GM23338 (cell line): ENCODE measurements around the gene TNFAIP3.

Source experiments
- CREB1 ChIP-seq: fragments of 250-450 bp; sonication (Bioruptor Pico); IDR thresholded peaks from 2 replicates; pipeline ENCODE4 v1.5.0; 2020; ENCODE audit warnings: low read depth, mild to moderate bottlenecking, moderate library complexity
- CTCF ChIP-seq, 2 experiments: fragments of 200-600 bp in 1 of 2; sonication (generic) in 1 of 2; conservative IDR thresholded peaks; 2 replicates each; pipeline versions ENCODE4 v1.5.1 to v1.6.1; 2016 to 2017; ENCODE audit warnings: antibody characterized with exemption in 2 of 2, low read depth in 2 of 2, mild to moderate bottlenecking in 2 of 2, moderate library complexity in 1 of 2
- ETS1 ChIP-seq: IDR thresholded peaks from 2 replicates; pipeline ENCODE4 v1.6.1; 2016; ENCODE audit warnings: antibody characterized with exemption
- EZH2 ChIP-seq: fragments of 200-600 bp; sonication (generic); IDR thresholded peaks from one replicate; pipeline ENCODE4 v1.8.0; 2017; ENCODE audit warnings: antibody characterized with exemption, mild to moderate bottlenecking, low read depth; ENCODE audit not compliant: unreplicated experiment
- EZH2phosphoT487 ChIP-seq: fragments of 200-600 bp; sonication (generic); IDR thresholded peaks from one replicate; pipeline ENCODE4 v1.8.1; 2018; ENCODE audit warnings: antibody characterized with exemption; ENCODE audit not compliant: unreplicated experiment
- JUNB ChIP-seq: IDR thresholded peaks from one replicate; pipeline ENCODE4 v1.6.1; 2016; ENCODE audit warnings: antibody characterized with exemption; ENCODE audit not compliant: unreplicated experiment
- NANOG ChIP-seq: IDR thresholded peaks from 2 replicates; pipeline ENCODE4 v1.6.1; 2016; ENCODE audit warnings: antibody characterized with exemption, borderline replicate concordance
- POLR2AphosphoS5 ChIP-seq: IDR thresholded peaks from 2 replicates; pipeline ENCODE4 v1.6.1; 2016; ENCODE audit warnings: antibody characterized with exemption, low read depth
- REST ChIP-seq: IDR thresholded peaks from one replicate; pipeline ENCODE4 v1.6.1; 2018; ENCODE audit warnings: antibody characterized with exemption; ENCODE audit not compliant: unreplicated experiment
- STAT1 ChIP-seq: IDR thresholded peaks from one replicate; pipeline ENCODE4 v1.6.1; 2016; ENCODE audit warnings: antibody characterized with exemption; ENCODE audit not compliant: unreplicated experiment
- ZNF114 ChIP-seq: fragments of 250-450 bp; sonication (Bioruptor Pico); IDR thresholded peaks from 2 replicates; pipeline ENCODE4 v1.5.0; 2020; ENCODE audit warnings: mild to moderate bottlenecking, moderate library complexity
- ZNF331 ChIP-seq: fragments of 250-450 bp; sonication (Bioruptor Pico); IDR thresholded peaks from 2 replicates; pipeline ENCODE4 v1.5.0; 2020; ENCODE audit warnings: low read depth, mild to moderate bottlenecking, moderate library complexity
- ZNF462 ChIP-seq: fragments of 250-450 bp; sonication (Bioruptor Pico); IDR thresholded peaks from 2 replicates; pipeline ENCODE4 v1.5.0; 2020; ENCODE audit warnings: mild to moderate bottlenecking, moderate library complexity

DNA sequence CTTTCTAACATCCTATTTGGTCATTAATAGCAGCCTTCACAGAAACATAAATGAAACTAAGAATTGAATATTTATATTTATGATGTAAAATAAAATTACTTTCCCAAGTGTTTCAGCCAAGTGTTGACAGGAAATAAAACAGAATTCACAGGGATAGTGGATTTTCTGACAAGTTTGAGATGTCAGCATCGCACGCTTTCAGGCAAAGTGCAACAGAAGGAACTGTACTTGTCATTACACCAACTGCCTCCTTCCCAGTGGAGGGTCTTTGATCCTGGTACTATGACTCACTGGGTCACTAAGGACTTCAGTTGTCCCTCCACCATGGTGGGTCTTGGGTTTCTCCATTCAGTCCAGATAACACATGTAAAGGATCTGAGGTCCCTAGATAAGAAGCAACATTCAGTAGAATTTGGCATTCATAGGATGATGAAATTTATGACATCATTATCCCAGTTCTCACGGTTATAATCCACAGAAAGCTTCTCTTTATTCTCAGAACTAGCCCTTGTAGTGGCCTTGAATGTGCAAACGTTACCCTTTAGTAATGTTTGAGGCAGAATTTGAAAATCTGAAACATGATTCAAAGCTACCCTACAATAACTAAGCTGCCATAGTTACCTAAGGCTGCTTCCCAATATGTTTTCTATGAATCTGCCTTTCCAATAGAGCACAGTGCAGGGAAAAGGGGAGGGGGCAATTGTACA is 3.8 kb upstream of the TNFAIP3 start:
- TF ChIP-seq POLR2AphosphoS5 (no peak), EZH2phosphoT487 (no peak), CTCF (conservative IDR thresholded peaks at IDR 0.05; ENCODE audit: low read depth in 2 of 2) (no peak), REST (no peak), EZH2 (no peak), JUNB (no peak), CREB1 (no peak), ZNF462 (CRISPR knock-in tag) (no peak), ZNF114 (no peak), ETS1 (no peak), ZNF331 (no peak), NANOG (no peak), STAT1 (no peak)
